GM19025 (cell line): Measurements from ENCODE around the gene MAP3K10.
A peak's percentile ranks its signal among the peaks of the same experiment; 100 is the strongest.
"Not testable (repeated sequence)": the region's sequence is repeated elsewhere in the genome, so short reads cannot be mapped to it uniquely, and the experiment has no call there.

Source experiments
- ATAC-seq: cut with Tn5 transposase; IDR thresholded peaks from one replicate; pipeline ENCODE4 v1.9.1; 2021; ENCODE audit warnings: mild to moderate bottlenecking, low read depth, moderate library complexity; ENCODE audit not compliant: unreplicated experiment

MAP3K10 gene

GRCh38 chr19:40190891-40191835 is at the start of gene MAP3K10:
Gene MAP3K10 (plus strand): TSS chr19:40191426. CDS start chr19:40192032, 606 bp downstream.
- ATAC-seq: peak; percentile 75

GRCh38 chr19:40141551-40141950 is 49.7 kb upstream of the MAP3K10 start:
- no peak for ATAC-seq

- no peak for ATAC-seq
These were observed 47.6 kb upstream of the MAP3K10 start for GRCh38 chr19:40143612-40144011.

- no peak for ATAC-seq
These were observed 47.1 kb upstream of the MAP3K10 start for GRCh38 chr19:40144151-40144550.

- ATAC-seq: no peak
These were observed 46.1 kb upstream of the MAP3K10 start for GRCh38 chr19:40144947-40145748.

GRCh38 chr19:40145749-40146029 is 45.5 kb upstream of the MAP3K10 start:
- not testable (repeated sequence) for ATAC-seq

GRCh38 chr19:40147338-40147692 is 43.9 kb upstream of the MAP3K10 start:
- ATAC-seq: no peak

GRCh38 chr19:40147693-40148347 is 43.4 kb upstream of the MAP3K10 start:
- no peak for ATAC-seq

GRCh38 chr19:40149501-40149900 is 41.7 kb upstream of the MAP3K10 start:
- no peak for ATAC-seq

- ATAC-seq: no peak
These were observed 41.1 kb upstream of the MAP3K10 start for GRCh38 chr19:40150170-40150569.

- no peak for ATAC-seq
These were observed 37.0 kb upstream of the MAP3K10 start for GRCh38 chr19:40154121-40154680.

- ATAC-seq: no peak
These were observed 35.4 kb upstream of the MAP3K10 start for GRCh38 chr19:40155749-40156265.

- no peak for ATAC-seq
These were observed 34.2 kb upstream of the MAP3K10 start for GRCh38 chr19:40157059-40157458.

GRCh38 chr19:40159744-40160143 is 31.5 kb upstream of the MAP3K10 start:
- no peak for ATAC-seq

- no peak for ATAC-seq
These were observed 29.1 kb upstream of the MAP3K10 start for GRCh38 chr19:40162104-40162503.

GRCh38 chr19:40163541-40164129 is 27.6 kb upstream of the MAP3K10 start:
- no peak for ATAC-seq

- ATAC-seq: no peak
These were observed 25.8 kb upstream of the MAP3K10 start for GRCh38 chr19:40165362-40165937.

GRCh38 chr19:40169482-40170302 is 21.5 kb upstream of the MAP3K10 start:
- ATAC-seq: not testable (repeated sequence)
